Fibroblast of skin of back (primary cell): ENCODE measurements around the gene TSPYL6.
A peak's percentile ranks its signal among the peaks of the same experiment; 100 is the strongest.

ENCODE experiments used
- DNase-seq: peaks from one replicate; pipeline ENCODE4 v3.0.0-alpha.2; 2013

TSPYL6 gene

GRCh38 chr2:54255230-54256090, 569 bp downstream of the TSPYL6 start:
- no peak for DNase-seq

GRCh38 chr2:54254180-54254579, 1.8 kb downstream of the TSPYL6 start:
- DNase-seq, result no peak

- DNase-seq, result no peak
These were observed 6.4 kb downstream of the TSPYL6 start for GRCh38 chr2:54249629-54250028.

GRCh38 chr2:54247115-54247514, 8.9 kb downstream of the TSPYL6 start:
- peak; percentile 43 for DNase-seq

- DNase-seq, result peak; percentile 81
These were observed 15.2 kb downstream of the TSPYL6 start for GRCh38 chr2:54240515-54241469.

GRCh38 chr2:54239427-54239826, 16.6 kb downstream of the TSPYL6 start:
- DNase-seq, result peak; percentile 95

GRCh38 chr2:54237428-54237827, 18.6 kb downstream of the TSPYL6 start:
- DNase-seq, result no peak

GRCh38 chr2:54233832-54234649, 22.0 kb downstream of the TSPYL6 start:
- DNase-seq, result no peak

- no peak for DNase-seq
These were observed 27.1 kb downstream of the TSPYL6 start for GRCh38 chr2:54228945-54229344.

GRCh38 chr2:54227798-54228197, 28.2 kb downstream of the TSPYL6 start:
- no peak for DNase-seq

- no peak for DNase-seq
These were observed 29.8 kb downstream of the TSPYL6 start for GRCh38 chr2:54226260-54226659.

GRCh38 chr2:54224997-54225396, 31.0 kb downstream of the TSPYL6 start:
- DNase-seq, result no peak

GRCh38 chr2:54213082-54213481, 42.9 kb downstream of the TSPYL6 start:
- no peak for DNase-seq

GRCh38 chr2:54212456-54212855, 43.6 kb downstream of the TSPYL6 start:
- peak; percentile 95 for DNase-seq

GRCh38 chr2:54209379-54209778, 46.6 kb downstream of the TSPYL6 start:
- no peak for DNase-seq

- peak; percentile 78 for DNase-seq
These were observed 47.4 kb downstream of the TSPYL6 start for GRCh38 chr2:54208364-54209240.

GRCh38 chr2:54207666-54208195, 48.3 kb downstream of the TSPYL6 start:
- DNase-seq, result peak; percentile 54

GRCh38 chr2:54206596-54206995, 49.4 kb downstream of the TSPYL6 start:
- peak; percentile 56 for DNase-seq

GRCh38 chr2:54204476-54204875, 51.6 kb downstream of the TSPYL6 start:
- DNase-seq, result peak; percentile 7
